ENCODE measurements around the gene MEIKIN.
"Not testable (repeated sequence)": the region's sequence is repeated elsewhere in the genome, so short reads cannot be mapped to it uniquely, and the experiment has no call there.

Gene MEIKIN

DNA sequence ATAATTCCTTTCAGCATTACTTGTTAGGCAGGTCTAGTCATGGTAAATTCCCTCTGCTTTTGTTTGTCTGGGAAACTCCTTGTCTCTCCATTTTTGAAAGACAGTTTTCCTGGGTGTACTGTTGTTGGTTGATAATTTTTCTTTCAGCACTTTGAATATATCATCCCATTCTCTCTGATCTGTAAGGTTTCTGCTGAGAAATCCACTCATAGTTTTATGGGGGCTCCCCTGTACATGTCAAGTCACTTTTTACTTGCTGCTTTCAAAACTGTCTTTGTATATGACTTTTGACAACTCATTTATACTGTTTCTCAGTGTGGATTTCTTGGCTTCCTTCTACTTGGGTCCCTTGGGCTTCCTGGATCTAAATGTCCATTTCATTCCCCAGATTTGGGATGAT is 16.5 kb downstream of the MEIKIN start:
- in situ Hi-C loops (cut with HindIII; ENCODE audit: low sequenced_read_pairs): no loop called here
- H3K4me3 ChIP-seq (ENCODE audit: low read depth, low read length): no peak overlapping the region
- DNase-seq (ENCODE audit: low read depth, low spot score): no peak
- TF ChIP-seq, protein P1, sequence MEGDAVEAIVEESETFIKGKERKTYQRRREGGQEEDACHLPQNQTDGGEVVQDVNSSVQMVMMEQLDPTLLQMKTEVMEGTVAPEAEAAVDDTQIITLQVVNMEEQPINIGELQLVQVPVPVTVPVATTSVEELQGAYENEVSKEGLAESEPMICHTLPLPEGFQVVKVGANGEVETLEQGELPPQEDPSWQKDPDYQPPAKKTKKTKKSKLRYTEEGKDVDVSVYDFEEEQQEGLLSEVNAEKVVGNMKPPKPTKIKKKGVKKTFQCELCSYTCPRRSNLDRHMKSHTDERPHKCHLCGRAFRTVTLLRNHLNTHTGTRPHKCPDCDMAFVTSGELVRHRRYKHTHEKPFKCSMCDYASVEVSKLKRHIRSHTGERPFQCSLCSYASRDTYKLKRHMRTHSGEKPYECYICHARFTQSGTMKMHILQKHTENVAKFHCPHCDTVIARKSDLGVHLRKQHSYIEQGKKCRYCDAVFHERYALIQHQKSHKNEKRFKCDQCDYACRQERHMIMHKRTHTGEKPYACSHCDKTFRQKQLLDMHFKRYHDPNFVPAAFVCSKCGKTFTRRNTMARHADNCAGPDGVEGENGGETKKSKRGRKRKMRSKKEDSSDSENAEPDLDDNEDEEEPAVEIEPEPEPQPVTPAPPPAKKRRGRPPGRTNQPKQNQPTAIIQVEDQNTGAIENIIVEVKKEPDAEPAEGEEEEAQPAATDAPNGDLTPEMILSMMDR (IDR thresholded peaks at IDR 0.05; ENCODE audit: low read depth, low read length): no peak

DNA sequence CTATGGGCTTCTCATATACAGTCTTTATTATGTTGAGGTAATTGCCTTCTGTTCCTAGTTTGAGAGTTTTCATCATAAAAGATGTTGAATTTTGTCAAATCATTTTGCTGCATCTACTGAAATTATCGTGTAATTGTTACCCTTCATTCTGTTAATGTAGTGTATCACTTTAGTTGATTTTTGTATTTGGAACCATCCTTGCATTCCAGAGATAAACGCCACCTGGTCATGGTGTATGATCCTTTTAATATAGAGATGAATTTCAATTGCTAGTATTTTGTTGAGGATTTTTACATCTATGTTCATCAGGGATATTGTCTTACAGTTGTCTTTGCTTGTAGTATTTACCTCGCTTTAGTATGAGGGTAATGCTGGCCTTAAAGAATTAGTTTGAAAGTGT is 19.3 kb downstream of the MEIKIN start:
- DNase-seq (ENCODE audit: low read depth, low spot score): no peak
- in situ Hi-C loops (cut with HindIII; ENCODE audit: low sequenced_read_pairs): no loop called here
- TF ChIP-seq, protein P1 (IDR thresholded peaks at IDR 0.05; ENCODE audit: low read depth, low read length): no peak
- H3K4me3 ChIP-seq (ENCODE audit: low read depth, low read length): no peak overlapping the region

DNA sequence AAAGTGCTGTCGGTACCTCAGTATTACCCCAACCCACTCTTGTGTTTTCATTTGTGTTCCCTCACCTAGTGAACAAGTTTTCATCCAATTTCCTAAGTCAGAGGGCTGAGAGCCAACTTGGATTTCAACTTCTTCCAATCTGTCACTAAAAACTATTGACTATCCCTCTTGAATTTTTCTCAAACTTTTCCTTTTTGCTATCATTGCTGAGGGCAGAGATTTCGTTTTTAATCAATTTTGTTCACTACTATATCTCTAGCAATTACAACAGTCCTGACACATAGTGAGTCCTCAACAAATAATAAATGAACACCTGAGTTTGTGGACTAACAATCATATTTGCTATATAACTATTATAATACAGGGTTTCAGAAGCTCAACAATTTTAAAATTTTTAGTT is 29.0 kb downstream of the MEIKIN start:
- no peak for DNase-seq (ENCODE audit: low read depth, low spot score)
- no peak overlapping the region for H3K4me3 ChIP-seq (ENCODE audit: low read depth, low read length)
- TF ChIP-seq, protein P1 (IDR thresholded peaks at IDR 0.05; ENCODE audit: low read depth, low read length): no peak
- in situ Hi-C loops (cut with HindIII; ENCODE audit: low sequenced_read_pairs): no loop called here

DNA sequence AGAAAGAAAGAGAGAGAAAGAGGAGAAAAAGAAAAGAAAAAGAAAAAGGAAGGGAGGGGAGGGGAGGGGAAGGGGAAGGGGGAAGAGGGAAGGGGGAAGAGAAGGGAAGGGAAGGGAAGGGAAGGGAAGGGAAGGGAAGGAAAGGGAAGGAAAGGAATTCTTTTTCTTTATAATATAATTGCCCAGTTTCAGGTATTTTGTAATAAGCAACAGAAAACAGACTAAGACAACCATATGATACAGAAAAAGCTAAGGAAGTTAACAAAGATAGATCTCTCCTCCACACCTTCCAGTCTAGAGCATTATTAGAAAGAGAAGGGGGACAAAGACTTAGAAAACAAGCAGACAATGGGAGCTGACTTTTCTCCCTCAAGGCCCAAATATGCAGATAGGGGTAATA is 31.0 kb downstream of the MEIKIN start:
- no peak for DNase-seq (ENCODE audit: low read depth, low spot score)

DNA sequence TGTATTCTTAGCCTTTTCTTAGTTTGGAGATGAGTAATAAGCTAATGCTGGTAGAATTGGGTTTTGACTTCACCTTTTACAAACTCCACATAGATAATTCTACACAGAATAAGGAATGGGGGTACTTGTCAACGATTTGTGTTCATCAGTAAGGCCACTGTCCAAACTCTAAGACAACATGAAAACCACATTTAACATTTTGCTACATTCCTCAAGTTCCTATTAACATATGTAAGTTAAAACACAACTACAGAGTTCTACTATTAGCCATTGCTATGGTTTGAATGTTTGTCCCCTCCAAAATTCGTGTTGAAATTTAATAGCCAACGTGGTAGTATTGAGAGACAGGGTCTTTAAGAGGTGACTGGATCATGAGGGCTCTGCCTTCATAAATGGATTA is 31.9 kb downstream of the MEIKIN start:
- H3K4me3 ChIP-seq (ENCODE audit: low read depth, low read length): no peak overlapping the region
- in situ Hi-C loops (cut with HindIII; ENCODE audit: low sequenced_read_pairs): no loop called here
- TF ChIP-seq, protein P1 (IDR thresholded peaks at IDR 0.05; ENCODE audit: low read depth, low read length): no peak
- DNase-seq (ENCODE audit: low read depth, low spot score): no peak

More for the DNA sequence above, 31.0 kb downstream of the MEIKIN start:
- no peak overlapping the region for H3K4me3 ChIP-seq (ENCODE audit: low read depth, low read length)
- TF ChIP-seq, protein P1 (IDR thresholded peaks at IDR 0.05; ENCODE audit: low read depth, low read length): no peak
- in situ Hi-C loops (cut with HindIII; ENCODE audit: low sequenced_read_pairs): no loop called here

DNA sequence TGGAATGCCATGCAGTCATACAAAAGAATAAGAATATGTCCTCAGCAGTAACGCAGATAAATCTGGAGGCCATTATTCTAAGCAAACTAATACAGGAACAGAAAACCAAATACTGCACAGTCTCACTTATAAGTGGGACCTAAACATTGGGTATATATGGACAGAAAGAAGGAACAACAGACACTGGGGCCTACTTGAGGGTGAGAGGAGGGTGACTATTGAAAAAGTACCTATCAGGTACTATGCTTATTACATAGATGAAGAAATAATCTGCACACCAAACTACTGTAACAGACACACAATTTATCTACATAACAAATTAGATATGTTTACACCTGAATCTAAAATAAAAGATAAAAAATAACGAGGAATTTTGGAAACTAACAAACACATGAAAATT is 38.8 kb downstream of the MEIKIN start:
- TF ChIP-seq, protein P1 (IDR thresholded peaks at IDR 0.05; ENCODE audit: low read depth, low read length): no peak
- DNase-seq (ENCODE audit: low read depth, low spot score): no peak
- in situ Hi-C loops (cut with HindIII; ENCODE audit: low sequenced_read_pairs): no loop called here
- no peak overlapping the region for H3K4me3 ChIP-seq (ENCODE audit: low read depth, low read length)

DNA sequence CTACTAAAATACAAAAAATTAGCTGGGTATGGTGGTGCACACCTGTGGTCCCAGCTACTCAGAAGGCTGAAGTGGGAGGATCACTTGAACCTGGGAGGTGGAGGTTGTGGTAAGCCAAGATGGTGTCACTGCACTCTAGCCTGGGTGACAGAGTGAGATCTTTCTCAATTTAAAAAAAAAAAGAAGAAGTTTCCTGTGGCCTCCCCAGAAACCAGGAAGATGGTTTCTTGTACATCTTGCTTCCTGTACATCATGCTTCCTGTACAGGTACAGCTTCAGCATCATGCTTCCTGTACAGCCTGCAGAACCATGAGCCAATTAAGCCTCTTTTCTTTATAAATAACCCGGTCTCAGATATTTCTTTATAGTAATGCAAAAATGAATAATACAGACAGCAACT is 43.2 kb downstream of the MEIKIN start:
- in situ Hi-C loops (cut with HindIII; ENCODE audit: low sequenced_read_pairs); DNase-seq (ENCODE audit: low read depth, low spot score); H3K4me3 ChIP-seq (ENCODE audit: low read depth, low read length): not testable (repeated sequence)
